ENCODE data around the gene PRDM7.
"Not testable (repeated sequence)": the region's sequence is repeated elsewhere in the genome, so short reads cannot be mapped to it uniquely, and the experiment has no call there.

Gene PRDM7

DNA sequence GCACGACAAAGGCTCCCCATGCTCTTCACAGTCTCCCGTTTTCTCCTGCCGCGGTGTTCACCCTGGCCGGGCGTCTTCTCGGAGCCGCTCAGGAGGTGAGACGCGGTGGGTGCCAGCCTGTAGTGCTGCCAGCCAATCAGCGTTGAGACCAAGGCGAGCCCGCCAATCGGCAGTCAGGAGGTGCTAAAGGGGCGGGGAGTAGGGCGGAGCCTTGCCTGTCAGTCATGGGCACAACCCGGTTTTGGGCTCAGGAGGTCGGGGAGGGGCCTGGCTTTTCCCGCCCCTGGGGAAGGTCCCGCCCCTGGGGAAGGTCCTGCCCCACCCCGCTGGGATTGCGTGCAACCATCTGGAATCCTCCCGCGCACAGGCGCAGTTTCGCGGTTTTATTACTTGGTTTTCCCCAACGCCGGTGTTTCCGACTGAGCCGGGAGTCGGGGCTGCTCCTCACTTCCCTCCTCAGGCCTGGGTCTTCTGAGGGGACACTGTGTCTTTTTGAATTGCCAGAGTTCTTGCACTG is at the start of gene PRDM7:
Gene PRDM7 (minus strand): TSS at position 92 of the 517 bp plus-strand sequence. CDS start 1,421 bp downstream, outside the sequence.
- DNase-seq, result peak; percentile 87 to 96 (median 93)

DNA sequence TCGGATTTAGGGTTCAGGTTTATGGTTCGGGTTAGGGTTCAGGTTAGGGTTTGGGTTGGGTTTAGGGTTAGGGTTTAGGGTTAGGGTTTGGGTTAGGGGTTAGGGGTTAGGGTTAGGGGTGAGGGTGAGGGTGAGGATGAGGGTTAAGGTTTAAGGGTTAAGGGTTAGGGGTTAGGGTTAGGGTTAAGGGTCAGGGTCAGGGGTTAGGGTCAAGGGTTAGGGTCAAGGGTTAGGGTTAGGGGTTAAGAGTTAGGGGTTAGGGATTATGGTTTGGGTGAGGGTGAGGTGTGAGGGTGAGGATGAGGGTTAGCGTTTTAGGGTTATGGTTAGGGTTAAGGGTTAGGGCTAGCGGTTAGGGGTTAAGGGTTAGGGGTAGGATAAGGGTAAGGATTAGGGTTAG is 44.7 kb upstream of the PRDM7 start:
- DNase-seq, result not testable (repeated sequence)

DNA sequence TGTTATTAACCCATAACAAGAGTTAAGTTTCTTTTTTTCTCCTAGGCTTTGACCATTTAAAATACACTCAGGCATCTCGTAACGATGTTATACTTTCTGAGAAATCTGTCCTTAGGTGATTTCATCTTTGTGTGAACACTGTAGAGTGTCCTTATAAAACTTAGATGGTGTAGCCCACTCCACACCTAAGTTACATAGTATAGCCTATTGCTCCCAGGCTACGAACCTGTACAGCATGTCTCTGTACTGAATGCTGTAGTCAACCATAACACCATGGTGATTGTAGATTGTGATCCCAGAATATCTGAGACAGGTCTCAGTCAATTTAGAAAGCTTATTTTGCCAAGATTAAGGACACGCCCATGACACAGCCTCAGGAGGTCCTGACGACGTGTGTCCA is 30.5 kb upstream of the PRDM7 start:
- DNase-seq, result not testable (repeated sequence)

DNA sequence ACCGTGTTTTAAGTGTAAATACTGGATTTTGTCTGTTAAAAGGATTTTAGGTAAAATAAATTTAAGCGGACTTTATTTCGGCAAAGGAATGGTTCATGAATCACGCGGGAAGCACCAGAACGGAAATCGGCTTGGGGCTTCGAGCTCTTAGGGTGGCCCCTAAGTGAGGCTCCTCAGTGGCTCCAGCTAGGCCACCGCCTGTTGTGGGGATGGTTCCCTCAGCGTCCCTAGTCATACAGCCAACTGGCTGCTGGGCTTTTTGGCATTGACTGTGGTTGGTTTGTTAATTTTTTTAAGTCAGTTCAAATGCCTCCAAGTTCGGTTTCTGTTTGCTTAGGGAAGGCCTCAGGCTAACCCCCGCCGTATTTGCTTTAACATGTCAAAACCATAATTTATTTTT is 29.9 kb upstream of the PRDM7 start:
- DNase-seq, result not testable (repeated sequence)

DNA sequence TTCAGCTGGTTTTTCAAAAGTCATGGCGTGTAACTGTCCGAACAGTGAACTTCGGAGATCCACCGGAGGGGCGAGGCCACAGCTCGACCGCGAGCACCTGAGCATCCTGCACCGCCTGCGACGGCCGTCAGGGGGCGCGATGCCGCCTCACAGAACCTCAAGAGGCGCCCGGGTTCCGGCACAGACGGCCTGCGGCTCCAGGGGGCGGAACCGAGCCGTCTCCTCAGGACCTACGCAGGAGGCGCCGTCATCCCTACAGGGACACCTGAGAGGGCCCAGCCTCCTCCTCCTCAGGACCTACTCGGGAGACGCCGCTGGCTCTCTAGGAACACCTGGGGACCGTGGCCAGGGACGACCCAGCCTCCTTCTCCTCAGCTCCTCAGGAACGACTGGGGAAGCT is 29.1 kb upstream of the PRDM7 start:
- DNase-seq, result not testable (repeated sequence)

DNA sequence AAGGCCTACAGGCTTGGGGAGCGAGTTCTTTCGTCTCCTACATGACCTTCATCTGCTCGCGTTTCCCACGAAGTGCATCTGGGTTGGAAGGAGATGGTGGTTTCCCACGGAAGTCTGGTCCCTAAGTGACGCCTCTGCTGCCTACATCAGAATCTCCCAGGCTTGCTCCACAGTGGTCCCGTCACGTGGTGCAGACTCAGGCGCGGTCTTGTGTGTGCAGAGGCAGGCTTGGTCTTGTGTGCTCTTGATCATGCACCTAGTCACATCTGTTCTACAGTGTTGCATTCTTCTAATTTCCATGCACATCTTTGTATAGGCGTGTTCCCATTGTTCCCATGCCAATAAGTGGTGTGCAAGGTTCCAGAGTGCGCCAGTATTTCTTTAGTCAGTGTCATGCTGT is 27.6 kb upstream of the PRDM7 start:
- DNase-seq, result not testable (repeated sequence)

DNA sequence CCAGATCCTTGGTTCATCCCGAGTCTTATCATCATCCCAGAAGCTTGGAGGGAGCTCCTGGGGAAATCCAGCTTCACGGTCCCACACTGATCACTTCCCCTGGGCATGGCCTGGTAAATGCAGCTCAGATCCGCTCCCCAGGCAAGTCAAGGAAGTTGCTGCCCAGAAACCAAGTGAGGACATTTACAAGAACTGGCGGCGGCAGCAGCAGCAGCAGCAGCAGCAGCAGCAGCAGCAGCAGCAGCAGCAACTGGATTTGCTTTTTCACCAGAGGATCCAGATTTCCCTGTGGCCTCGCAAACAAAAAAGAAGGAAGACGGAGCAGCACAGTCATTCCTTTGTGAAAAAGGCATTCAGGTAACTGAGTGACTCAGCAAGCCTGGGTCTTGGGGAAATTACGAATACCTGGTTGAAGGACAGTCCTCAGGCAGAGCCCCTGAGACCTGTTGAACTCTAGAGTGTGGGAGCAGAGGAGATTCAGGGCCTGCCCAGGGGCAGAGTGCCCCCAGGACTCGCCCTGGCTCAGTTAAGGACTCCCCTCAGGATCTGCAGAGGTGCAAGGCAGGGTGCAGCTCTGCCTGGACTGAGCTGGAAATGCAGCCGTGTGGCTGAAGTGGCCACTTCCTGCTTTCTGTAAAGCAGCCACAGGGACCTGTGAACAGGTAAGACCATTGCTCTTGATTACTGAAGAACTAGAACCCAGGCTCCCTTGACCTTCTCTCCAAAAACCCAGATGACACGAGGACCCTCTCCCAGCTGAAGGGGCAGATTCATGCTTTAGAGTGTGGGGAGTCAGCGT is 25.2 kb upstream of the PRDM7 start:
- not testable (repeated sequence) for DNase-seq

DNA sequence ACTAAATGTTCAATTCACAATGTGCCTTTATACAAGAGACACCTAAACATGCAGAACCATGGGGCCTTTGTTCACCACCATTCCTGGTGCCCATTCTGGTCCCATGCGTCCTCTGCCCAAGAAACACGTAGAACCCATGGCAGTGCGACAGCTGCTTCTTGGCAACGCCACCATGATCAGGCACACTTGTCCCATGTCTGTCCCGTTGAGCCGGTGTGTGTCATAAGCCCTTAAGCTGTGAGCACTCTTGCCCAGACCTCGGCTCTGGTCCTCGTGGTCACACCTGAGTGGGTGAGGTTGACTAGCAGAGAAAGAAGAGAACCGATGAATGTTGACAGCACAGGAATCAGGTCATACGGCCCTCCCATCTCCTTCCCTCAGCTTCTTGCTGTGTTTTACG is 24.2 kb upstream of the PRDM7 start:
- DNase-seq, result not testable (repeated sequence)

DNA sequence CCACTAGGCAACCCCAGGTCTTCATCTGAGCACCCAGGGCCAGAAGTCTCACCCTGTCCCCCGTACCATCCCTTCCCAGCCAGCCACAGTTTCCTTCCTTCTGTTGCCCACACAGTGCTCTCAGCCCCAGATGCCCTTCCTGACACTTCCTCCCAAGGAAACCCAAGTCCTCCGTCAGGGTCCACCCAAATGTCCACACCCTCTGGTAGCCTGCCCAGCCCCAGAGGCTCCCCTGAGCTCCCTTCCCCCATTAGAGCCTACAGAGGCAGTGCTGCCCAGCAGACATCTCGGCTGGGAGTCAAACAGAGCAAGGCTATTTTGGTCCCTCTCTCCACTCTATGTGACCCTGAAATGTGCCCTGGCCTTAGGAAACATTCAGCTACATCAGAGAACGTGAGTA is 23.7 kb upstream of the PRDM7 start:
- DNase-seq, result not testable (repeated sequence)

DNA sequence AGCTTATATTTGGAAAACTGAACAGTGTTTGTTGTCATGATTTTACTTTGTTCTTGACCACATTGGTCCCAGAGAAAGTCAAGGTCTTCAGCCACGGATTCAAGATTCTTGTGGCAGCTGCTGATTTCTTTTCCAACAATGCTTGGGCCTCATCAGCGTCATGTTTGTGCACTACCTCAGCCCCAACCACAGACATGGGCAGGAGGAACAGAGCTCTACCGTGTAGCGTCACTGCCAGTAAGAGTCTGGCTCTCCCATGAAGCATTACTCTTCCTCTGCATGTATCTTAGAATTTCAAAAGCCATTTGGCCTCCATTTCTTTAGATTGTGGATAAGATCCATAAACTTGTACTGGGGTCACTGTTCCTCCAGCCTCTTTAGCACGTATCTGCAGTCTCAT is 23.1 kb upstream of the PRDM7 start:
- not testable (repeated sequence) for DNase-seq

DNA sequence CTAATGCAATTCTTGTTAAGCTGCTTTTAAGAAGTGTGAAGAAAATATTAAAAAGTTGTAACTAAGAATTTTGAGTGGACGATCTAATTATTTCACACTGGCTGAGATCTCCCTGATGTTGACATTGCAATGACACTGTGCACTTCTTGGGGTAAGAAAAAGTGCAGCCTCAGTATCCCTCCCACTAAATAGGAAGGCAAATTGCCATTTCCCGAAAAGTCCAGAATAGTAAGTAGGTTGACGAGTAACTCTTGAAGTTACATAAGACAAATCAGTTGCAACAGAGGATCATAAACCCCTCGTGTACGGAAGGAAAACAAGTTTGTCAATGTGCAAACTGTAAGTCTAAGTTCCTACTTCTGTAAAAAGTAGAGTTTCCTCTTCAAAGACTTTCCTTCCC is 21.8 kb upstream of the PRDM7 start:
- DNase-seq, result not testable (repeated sequence)

DNA sequence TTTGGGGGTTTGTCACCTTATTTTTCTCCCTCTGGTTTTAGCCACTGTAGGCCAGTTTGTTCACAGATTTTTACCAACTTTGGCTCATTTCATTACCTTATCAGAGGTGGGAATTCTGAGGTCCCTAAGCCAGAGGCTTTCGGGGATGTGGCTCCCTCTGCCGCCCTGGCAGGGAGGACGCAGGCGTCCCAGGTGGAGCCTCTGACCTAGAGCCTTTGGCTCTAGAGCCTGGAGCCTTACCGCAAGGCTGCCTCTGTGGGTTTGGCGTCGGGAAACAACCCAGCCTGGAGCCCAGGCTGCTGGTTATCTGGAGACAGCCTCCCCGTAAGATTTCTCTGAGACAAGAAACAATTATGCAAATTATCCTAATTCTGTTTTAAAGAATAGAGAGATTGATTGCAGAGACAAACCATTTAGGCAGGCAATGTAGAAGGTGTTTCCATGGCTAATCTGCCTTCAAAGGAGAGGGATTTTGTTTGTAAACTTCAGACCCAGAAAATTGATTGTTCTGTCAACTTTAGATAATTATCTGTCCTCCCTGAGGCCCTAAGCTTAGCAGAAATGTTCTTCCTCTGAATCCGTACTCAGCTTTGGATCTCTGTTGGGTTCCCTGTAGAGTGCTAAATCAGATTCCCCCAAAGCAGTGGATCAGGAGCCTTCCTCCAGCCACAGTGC is 20.0 kb upstream of the PRDM7 start:
- not testable (repeated sequence) for DNase-seq

DNA sequence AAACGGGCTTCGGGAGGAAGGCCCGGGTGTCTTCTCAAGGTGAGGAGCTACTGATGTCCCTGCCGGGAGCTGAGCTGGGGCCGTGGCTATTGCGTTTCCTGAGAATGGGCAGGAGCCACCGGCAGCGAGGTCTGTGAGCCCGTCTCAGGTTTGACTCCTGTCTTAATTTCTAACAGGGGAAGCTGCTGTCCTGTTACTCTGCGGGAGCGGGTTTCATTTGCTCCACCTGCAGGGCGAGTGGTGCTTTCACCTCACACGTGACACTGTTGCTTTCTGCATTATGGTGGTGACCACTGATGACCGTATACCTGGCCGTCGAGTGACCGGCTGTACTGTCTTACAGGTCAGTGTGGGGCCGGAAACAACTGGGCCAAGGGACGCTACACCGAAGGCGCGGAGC is 17.7 kb upstream of the PRDM7 start:
- DNase-seq, result not testable (repeated sequence)

DNA sequence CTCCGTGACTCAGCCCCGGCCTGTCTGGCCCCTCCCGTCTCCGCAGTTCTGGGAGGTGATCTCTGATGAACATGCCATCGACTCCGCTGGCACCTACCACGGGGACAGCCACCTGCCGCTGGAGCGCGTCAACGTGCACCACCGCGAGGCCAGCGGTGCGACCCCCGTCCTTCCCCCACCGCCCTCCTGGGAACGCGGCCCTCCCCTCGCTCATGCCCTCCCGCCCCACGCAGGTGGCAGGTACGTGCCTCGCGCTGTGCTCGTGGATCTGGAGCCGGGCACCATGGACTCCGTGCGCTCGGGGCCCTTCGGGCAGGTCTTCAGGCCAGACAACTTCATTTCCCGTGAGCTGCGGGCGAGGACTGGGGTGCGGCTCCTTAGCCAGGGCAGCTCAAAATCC is 17.2 kb upstream of the PRDM7 start:
- not testable (repeated sequence) for DNase-seq

DNA sequence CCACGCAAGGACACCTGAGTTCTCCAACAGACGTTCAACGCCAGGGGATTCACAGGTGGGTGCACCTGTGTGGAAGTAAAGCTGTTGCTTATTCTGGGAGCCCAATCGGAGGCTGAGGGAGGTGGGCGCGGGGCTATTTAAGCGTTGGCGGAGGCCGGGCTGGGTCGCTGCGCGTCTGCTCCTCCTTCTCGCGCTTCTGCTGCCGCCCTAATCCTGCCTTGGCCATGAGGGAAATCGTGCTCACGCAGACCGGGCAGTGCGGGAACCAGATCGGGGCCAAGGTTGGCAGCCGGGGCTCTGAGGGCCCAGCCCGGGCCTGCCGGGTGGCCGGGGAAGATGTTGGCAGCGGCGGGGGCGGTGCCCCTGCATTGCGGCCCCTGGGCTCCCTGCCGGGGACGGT is 16.7 kb upstream of the PRDM7 start:
- DNase-seq, result not testable (repeated sequence)

DNA sequence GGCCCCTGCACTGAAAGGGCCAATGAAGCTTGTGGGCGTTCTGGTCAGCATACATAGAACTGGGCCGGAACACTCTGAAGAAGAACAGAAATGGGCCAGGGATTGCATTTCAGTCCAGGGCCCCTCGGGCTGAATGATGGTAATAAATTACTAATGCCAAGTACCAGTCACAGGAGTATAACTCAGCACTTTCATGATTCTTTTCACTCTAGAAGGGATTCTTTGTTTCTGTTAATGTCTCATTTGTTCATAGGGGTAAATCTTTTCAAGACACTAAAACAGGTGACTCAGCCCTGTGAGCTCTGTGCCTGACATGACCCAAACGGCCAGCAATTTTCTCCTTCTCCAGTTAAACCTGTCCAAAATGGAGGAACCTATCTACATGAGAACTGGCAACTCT is 15.7 kb upstream of the PRDM7 start:
- not testable (repeated sequence) for DNase-seq

DNA sequence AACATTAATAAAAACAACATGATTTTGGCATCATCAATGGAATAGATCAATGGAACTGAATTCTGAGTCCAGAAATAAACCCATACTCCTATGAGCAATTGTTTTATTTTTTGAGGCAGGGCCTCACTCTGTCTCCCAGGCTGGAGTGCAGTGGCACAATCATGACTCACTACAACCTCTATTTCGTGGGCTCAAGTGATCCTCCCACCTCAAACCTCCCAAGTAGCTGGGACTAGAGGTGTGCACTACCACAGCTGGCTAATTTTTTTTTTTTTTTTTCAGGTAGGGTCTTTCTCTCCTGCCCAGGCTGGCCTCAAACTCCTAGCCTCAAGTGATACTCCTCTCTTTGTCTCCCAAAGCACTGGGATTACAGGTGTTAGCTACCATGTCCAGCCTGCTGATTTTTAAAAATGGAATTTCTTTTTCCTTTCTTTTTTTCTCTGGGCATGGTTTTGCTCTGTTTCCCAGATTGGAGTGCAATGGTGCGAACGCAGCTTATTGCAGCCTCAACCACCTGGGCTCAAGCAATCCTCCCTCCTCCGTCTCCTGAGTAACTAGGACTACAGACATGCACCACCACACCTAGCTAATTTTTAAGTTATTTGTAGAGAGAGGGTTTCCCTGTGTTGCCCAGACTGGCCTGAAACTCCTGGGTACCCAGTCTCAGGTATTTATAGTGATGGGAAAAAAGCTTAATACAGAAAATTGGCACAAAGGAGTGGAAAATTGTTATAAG is 7.3 kb upstream of the PRDM7 start:
- DNase-seq, result no peak

DNA sequence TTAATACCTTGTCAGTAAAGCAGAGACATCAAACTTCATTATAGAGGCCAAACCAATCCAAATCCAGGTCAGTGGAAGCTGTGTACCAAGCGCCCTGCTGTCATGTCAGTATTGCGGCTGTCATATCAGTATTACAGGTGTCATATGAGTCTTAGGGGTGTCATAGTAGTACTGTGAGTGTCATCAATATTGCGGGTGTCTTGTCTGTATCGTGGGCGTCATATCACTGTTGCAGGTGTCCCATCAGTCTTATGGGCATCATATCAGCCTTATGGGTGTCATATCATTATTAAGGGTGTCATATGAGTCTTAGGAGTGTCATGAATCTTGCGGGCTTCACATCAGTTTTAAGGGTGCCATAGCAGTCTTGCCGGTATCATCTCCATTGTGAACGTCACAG is 6.0 kb upstream of the PRDM7 start:
- DNase-seq, result no peak

DNA sequence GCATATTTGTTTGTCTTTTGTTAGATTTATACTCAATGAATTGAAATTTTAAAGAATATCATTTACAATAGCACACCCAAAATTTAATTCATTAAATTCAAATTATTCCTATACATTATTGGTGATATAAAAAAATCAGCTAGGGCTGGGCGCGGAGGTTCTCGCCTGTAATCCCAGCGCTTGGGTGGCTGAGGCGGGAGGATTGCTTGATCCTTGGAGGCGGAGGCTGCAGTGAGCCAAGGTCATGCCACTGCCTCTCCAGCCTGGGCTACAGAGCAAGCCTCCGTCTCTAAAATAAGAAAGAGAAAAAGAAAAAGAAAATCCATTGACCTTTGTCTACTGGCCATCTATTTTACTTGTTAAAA is 4.5 kb upstream of the PRDM7 start:
- no peak for DNase-seq

DNA sequence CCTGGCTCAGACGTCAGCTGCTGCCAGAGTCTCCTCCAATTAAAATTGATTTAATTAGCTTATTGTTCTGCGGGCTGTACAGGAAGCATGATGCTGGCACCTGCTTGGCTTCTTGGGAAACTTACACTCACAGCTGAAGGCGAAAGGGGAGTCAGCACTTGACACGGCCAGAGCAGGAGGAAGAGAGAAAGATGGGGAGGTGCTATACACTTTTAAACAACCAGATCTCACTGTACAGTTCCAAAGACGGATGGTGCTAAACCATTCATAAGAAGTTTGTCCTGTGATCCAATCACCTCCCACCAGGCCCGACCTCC is 1.4 kb upstream of the PRDM7 start:
- no peak for DNase-seq

DNA sequence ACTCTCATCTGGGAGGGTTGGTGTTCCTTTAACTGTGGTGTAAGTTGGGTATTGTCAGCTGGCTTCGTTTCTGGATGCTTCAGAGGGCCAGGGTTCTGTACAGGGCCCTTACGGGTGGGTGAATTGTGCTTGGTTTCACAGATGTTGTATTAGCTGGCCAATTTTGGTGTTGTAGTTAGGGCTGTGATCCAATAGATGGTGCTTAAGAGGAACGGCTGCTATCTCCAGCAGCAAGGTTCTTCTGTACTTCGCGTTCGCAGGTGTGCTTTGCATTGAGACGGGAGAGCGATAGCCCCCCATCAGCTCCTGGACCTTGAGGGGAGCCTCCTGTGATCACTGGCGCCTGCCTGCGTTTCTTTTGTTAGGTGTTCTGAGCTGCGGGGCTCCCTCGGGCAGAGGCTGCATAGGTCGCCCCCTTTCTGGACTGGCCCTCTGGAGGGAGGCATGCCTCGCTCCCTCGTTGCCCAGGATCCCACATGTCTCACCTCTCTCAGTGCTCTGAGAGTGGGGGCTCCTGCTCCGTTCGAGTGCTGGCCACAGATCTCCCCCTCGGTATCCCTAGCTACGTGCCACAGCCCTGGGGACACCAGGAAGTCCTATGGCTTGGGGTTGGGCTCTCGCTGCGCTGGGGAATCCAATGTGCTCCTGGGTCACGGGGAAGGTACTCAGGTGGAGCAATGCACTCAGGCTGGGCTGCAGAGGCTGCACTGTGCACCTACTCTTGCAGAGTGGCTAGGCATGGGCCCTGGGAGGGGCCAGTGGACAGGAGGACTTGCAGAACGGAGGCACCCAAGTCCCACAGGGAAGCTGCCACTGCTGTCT is 837 bp upstream of the PRDM7 start:
- DNase-seq, result peak in 3 of 6 experiments; percentile 9 to 74 (median 67)

DNA sequence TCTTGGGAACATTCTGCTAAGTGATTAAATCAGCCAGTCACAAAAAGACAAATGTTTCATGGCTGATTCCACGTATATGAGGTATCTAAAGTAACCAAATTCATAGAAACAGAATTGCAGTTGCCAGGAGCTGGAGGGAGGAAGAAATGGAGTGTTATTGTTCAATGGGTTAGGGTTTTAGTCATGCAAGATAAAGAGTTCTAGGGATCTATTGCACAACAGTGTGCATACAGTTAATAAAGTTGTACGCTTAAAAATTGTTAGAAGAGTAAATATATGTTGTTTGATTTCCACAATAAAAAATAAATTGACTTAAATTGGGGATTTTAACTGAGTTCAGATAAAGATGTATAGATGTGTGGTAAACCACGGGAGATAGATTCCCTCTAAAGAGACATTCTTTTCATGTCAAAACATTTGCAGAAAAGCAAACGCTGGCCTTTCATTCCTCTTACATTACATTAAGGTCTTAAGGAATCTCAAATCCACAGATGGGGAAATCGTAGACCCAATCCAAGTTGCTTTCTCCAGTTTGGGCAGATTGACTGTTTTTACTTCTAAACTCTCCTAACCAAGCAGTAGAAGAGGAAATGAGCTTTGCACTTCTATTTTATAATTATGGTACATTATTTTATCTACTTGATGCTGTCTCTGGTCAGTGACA is 4.6 kb downstream of the PRDM7 start:
- DNase-seq, result no peak

All from stimulated activated naive CD4-positive, alpha-beta T cell (primary cell).